HUDEP-2 (cell line): ENCODE results near the gene CELF2.
"Not testable (repeated sequence)": the region's sequence is repeated elsewhere in the genome, so short reads cannot be mapped to it uniquely, and the experiment has no call there.

Experiments used
- DNase-seq, 76 experiments: peaks; one replicate each; lab custom pipeline; 2025; ENCODE audit not compliant: unreplicated experiment in 76 of 76; lab: John Stamatoyannopoulos, UW

Gene CELF2

DNA sequence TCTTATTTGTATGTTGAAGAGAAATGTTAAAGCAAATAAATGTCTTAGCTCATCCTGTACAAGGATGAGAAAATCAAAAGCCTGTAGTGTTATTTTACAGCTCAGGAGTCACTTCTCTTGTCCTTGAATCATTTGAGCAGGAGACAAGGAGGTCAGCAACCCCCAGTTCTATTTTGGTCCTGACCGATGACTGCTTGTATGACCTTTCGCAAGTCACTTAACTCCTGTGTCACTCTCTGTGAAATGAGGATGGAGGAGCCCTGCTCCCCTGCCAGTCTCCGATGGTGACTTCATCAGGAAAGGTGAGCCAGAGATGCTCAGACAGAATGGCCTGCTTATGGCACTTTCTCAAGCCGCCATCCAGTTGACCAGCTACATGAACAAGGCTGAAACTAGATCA, 101.0 kb downstream of the CELF2 start:
- DNase-seq = no peak

DNA sequence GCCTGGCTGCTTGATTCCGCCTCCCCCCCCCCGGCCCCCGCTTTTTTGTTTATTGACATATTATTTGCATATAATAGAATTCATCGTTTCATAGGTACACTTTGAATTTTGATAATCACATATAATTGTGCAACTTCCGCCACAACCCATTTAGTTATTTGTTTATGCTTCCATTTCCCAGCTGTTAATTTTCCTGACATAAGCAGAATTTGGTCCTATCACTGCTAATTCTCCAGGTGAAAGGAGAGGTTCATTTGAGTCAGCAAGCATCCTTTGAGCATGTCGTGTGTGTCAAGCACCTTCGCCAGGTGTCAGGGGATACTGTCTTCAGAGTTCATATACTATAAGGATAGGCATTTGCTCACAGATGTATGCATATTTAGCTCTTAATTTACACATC, 102.2 kb downstream of the CELF2 start:
- no peak for DNase-seq

DNA sequence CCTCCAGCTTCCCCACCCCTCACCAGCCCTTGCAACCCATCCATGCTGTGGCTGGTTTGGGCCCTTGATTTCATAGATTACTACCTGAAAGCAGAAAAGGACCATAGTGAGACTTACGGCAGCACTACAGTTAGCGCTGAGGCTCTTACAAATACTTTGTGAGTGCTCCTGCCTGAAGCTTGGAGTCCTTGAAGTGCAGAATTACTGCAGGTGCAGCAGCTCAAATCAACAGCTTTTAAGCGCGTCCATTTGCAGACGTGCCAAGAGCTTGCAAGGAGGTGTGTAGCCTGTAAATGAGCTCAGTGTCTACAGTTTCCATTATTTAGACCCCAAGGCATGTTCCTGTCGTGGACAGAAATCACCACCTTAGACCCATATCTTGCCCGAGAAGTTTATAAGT, 103.0 kb downstream of the CELF2 start:
- DNase-seq = no peak

DNA sequence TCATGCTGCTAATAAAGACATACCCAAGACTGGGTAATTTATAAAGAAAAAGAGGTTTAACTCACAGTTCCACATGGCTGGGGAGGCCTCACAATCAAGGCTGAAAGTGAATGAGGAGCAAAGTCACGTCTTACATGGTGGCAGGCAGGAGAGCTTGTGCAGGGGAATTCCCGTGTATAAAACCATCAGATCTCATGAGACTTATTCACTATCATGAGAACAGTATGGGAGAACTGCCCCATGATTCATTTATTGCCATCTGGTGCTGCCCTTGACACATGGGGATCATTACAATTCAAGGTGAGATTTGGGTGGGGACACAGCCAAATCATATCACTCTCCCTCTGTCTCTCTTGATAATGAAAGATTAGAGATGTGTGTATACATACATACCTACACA, 106.2 kb downstream of the CELF2 start:
- not testable (repeated sequence) for DNase-seq

DNA sequence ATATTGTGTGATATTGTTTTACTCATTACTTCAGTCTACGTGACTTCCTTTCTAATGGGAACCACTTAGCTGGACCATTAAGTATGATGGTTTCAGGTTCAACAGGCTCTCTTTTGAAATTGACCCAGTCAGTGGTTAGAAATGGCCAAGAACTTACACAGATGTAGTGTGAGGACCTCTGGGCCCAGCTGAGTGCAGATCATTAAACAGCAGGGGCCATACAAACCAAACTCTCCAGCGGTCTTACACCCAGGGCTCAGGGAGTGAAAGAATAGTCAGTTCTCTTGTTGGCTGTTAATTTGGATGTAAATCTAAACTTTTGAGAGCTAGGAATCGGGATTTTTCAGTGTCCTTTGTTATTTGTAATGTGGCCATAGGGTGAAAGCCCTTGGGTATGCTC, 107.3 kb downstream of the CELF2 start:
- no peak for DNase-seq

DNA sequence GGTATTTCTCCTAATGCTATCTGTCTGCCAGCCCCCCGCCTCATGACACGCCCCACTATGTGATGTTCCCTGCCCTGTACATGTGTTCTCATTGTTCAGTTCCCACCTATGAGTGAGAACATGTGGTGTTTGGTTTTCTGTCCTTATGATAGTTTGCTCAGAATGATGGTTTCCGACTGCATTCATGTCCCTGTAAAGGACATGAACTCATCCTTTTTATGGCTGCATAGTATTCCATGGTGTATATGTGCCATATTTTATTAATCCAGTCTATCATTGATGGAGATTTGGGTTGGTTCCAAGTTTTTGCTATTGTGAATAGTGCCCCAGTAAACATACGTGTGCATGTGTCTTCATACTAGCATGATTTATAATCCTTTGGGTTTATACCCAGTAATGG, 109.3 kb downstream of the CELF2 start:
- DNase-seq = not testable (repeated sequence)

DNA sequence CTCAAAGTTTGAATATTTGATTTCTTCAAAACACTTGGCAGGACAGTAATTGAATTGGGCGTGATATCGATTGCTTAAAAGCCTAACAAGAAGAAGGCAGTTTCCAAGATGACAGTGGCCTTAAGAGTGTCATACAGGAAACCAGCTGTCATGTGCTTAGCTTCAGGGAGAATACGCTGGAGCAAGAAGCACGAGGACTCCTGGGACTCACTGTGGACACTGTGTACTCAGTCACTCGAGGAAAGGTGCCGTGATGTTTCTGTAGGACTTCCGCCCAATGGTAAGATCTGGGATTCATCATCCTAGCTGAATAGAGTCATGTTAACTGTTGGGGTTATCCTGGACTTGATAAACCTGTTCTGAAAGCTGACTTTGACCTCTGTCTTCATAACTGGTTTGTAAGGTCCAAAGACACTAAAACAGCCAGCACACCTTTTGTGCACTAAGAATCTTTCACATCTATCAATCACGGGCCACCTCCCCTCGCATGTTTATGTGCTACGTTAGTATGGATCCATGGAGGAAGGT, 113.5 kb downstream of the CELF2 start:
- no peak for DNase-seq

DNA sequence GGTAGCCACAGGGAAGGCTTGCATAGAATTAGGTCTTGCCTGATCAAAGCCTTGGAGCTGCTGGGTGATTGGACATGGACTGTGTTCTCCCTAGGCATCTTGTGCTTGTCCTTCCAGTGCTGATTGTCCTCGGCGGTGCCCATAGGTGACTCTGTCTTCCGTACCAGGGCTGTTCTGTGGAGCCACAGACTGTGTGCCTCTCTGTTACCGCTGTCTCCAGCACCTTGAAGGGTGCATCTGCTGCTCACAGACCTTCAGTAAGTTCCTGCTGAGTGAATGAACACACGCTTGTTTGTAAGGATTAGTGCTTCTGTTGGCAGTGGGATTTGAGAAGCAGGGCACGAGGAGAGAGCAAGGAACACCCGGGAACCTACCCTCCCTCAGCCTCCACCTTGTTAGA, 116.7 kb downstream of the CELF2 start:
- no peak for DNase-seq

DNA sequence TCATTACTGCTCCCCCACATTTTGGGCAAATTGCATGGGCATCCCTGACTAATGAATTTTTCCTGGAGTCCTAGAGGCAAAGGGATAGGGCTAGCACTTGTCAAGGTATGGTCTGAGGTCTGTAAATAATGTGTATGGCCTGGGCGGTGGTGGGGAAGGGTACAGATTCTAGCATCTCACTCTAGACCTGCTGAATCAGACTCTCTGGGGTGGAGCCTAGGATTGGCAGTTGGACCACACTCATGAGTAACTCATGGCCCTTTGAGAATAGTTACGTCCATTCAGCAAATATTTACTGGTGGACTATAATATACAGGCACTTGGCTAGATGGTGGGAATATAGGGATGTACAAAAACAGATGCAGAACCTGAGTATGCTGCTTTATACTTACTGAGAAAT, 118.0 kb downstream of the CELF2 start:
- no peak for DNase-seq

DNA sequence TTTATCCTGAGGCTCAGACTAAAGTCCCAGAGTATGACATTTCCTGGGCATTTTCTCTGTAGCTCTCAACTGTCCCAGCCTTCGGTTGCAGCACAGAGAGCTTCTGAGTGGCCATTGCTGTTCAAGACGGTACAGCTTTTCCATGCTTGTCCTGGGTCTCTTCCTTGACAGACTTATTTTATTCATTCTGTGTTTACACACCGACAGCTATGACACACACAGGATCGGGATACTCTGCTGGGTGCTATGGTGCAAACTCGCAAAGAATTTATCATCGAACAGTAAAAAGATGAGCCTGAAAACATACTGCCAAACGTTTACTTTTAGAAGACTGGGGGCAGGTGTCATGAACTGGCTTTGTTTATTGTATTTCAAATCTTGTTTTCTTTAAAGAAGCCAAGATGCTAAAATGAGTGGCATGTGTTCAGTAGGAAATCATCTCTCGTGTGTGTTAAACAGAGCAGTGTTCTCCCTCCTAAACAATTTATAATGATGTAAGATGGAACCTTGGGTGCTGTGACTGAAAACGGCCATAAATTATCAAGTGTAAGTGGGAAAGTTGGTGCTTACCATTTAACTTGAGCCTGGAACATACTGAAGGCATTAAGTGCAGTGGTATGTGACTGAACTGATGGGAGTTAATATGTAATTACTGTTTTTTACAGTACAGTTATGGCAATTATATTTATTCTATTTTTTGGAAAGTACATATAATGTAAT, 120.8 kb downstream of the CELF2 start:
- DNase-seq = no peak

DNA sequence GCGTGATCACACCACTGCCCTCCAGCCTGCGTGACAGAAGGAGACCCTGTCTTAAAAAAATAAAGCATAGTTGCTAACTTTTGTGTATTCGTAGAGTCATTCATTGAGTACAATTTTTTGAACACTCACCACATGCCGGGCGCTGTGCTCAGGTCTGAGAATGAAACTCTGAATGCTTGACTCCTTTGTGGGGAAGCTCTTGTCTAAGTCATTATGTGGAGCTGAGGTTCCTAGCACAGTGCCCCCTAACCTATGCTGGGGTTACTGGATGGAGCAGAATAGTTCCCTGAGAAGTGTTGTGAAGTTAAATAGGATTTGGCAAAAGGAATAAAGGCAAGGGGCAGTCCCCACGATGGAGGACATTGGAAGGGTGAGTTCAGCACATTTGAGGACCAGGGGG, 123.3 kb downstream of the CELF2 start:
- no peak for DNase-seq

DNA sequence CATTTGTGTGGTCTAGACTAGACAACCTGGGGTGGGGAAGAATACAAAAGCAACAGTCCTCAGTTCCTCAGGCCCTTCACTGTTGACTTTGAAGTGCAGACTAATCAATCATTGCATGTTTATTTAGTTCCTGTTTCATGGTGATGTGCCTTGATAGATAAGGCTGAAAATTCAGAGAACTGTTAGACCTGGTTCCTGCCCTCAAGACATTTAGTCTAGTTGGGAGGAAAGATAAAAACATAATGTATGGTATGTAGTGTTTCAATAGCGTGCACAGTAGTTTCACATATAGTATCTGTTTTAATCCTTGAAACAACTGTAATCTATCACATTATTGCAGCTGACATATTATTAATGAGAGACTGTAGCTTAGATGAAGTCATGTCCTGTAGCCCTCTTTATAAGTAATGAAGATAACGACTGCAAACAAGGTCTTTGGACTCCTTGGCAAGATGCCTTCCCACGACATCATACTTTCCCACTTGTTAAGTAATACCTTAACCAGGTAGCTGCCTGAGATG, 124.0 kb downstream of the CELF2 start:
- DNase-seq = peak in 49 of 76 experiments; percentile 4 to 88 (median 48)

DNA sequence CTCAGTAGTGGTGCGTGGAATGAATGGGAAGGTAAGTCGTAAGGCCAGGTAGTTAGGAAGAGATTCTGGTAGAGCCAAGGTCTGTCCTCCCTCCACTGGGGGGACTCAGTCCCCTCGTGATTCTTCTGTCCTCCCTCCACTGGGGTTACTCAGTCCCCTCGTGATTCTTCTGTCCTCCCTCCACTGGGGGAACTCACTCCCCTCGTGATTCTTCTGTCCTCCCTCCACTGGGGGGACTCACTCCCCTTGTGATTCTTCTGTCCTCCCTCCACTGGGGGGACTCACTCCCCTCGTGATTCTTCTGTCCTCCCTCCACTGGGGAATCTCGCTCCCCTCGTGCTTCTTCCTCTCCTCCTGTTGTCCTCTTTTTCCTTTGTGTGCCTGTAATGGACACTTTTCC, 125.1 kb downstream of the CELF2 start:
- no peak for DNase-seq

DNA sequence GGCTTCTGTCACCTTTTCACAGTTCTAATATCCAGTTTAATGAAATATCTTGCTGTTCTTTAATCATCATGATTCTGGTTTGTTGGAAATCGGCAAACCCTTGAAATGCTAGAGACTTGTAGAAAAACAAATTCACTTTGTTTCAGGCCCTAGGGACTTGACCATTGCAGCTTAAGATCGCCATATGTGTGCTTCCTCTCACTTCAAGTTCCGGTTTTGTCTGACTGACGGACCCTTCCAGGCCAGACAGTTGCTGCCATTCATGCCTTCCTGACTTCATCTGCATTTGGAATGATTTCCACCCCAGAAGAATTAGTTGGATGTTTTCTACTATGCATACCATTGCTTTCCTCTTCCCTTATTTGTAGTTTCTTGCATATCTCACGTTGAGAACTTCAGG, 125.6 kb downstream of the CELF2 start:
- DNase-seq = no peak

DNA sequence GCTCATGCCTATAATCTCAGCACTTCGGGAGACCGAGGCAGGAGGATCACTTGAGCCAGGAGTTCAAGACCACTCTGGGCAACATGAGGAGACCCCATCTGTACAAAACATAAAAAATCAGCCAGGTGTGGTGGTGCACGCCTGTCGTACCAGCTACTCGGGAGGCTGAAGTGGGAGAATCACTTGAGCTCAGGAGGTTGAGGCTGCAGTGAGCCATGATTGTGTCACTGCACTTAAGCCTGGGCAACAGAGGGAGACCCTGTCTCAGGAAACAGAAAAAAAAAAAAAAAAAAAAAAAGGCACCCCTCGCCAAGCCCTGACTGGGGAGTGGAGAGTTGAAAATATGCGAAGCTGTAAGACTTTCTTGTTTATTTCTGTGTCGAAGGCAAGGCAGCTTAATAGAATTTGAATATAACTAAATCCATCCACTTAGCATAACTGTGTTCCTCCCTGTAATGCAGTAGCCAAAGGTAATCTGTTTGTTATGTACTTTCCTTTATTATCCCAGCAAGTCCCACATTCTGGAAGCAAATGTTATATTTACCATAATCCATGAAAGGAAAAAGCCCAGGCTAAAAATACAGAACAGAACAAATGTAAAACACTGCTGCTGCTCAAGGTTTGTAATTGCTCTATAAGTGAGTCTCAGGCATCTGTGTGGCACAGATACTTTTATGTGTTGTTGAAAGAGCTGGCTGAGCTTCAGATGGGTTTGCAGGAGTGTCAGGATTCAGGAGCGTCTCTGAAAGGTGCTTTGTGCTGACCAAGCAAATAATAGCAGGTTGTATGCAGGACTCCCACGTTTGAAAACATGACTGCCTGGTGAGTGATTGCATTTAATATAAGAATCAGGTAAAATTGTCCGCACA, 127.2 kb downstream of the CELF2 start:
- DNase-seq = peak in 2 of 76 experiments; percentile 21 to 31

DNA sequence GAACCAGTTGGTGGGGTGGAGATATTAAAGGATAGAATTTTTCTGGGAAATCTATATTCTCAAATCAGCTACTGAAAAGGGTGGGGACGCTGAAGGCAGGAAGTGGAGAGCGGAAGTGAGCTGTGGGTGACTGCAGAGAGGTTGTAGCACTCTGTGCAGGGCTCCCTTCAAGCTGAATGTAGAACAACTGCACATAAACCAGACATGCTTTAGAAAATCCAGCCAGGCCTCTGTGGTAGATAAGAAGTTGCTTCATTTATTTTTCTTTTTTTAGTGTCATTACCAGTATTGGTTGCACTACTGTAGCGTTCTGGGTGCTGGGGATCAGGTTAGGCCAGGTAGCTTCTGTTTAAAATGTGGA, 127.8 kb downstream of the CELF2 start:
- DNase-seq = peak in 32 of 76 experiments; percentile 3 to 59 (median 24)

DNA sequence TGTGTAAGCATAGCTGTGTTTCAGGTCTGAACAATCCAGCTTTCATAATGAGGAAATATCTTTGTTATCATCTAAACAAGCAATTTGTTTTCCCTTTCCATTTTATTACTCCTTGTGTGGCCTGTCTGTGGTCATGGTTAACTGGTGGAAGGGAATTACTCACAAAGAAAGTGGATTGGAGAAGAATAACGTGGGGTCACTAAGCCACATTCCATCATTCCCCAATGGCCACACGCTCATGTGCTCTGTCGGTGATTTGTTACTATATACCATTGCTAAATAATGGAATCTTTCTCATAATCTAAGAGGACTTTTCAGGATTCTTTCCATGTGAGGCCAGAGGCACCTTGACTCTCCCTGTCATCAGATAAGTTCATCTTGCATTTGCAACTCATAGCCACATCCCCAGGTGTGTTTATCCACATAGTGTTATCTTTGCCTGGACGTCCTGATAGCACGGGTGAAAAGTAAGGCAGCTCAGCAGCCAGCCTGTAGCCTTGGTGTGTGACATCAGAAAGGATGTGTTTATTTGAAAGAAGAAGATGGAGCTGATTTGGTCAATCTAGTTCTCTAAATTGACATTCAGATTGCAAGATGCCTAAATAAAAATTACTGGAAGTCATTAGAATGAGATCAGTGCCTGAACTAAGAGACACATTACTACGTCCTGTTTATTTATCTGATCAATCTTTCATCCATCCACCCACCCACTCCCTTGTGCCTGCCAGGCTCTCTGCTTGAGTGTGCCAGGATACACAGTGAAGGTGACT, 128.9 kb downstream of the CELF2 start:
- DNase-seq = peak in 1 of 76 experiments; percentile 7

DNA sequence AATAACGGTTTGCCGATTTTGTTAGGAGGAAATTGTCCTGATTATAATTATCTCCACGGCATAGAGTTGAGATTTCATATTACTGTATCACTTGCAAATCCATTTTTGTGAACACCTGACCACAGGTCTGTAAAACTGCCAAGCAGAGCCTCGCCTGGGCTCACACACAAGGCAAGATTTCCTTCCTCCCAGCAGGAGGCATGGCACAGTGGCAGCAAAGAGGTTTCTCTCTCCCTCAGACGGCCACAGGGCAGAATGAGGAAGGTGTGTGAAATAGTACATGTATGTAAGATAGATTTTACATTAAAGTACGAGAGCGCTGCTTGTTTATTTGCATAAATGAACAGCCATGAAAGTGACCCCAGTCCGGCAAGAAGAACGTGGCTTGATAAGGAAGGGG, 130.1 kb downstream of the CELF2 start:
- no peak for DNase-seq

DNA sequence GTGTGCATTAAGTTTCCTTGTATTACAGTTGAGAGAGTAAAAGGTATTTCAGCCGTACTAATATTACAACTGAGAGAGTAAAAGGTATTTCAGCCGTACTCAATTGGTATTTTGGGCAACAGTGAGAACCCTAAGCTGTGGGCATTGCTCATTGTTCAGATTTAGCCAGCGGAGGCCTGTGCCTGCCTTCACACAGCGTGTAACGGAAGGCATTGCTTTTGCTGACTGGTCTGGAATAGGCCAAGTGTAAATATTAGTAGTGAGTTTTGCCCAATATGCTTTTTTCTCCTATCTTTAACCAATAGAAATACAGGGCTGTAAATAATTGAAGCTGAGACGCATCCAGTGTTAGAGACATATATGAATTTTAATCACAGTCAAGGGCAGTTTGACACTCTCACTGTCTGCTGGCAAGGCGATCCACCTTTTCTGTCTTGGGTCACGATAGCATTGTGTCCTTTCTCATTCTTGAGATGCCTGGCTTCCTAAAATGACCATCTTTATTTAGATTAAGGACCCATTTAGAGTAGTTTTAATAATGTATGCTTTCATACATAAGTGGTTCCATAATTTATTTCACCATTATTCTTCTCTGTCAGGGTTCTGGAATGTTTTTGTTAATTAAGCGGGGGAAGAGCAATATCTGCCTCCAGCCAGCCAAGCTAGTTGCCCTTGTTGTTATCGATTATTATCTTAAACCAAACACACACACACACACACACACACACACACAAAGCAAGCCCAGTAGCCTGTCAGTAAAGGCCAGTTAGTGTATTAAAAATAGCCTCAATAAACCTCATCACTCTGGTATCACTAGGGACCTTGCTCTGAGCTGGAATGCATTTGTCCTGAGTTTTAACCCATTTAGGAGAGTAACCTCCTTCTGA, 130.7 kb downstream of the CELF2 start:
- DNase-seq = no peak

DNA sequence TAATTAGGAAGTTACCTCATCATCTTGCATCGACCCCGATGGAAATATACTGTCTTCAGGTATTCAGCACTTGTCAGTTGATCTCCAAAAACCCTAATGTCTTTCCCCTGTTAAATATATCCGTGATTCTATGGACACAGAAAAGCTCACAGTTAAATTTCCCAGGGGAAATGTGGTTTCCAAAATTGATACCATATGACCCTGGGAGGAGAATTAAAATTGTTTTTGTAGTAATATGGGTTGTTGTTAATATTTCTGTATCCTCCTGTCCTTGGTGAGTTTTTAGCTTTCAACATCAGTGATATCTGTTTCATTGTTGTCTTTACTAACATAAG, 132.1 kb downstream of the CELF2 start:
- no peak for DNase-seq
